ENCODE measurements around the gene VEZT. TPM values are rescaled to one million over a fixed set of nuclear protein-coding genes. Genes with fewer than 3 reads are reported as not detected.
A peak's percentile ranks its signal among the peaks of the same experiment; 100 is the strongest.

Gene VEZT
- total RNA-seq, 2 donors from 2014 or later: 146 to 201 TPM

DNA sequence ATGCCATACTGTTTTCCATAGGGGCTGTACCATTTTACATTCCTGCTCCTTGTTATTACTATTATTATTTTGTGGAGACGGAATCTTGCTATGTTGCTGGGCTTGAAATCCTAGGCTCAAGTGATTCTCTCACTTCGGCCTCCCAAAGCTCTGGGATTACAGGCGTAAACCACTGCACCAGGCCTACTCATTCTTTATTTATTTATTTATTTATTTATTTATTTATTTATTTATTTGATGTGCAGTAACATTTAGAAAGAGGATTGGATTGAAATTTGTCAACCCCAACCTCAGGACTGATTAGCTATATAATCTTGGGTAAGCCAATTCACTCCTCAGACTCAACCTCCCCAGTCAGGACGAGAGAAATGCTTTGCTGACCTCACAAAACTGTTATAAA, 107.9 kb downstream of the VEZT start:
- Mint-ChIP-seq H3K27me3 (ENCODE audit: insufficient read depth) (no peaks in the 10 kb centered on the region), H3K4me3 (no peak overlapping the region), H3K4me1 (peaks cover 34% of the 10 kb centered on the region), H3K36me3 (ENCODE audit: low read depth) (no peaks in the 10 kb centered on the region), H3K9me3 (no peaks in the 10 kb centered on the region), H3K27ac (no peak overlapping the region)
- DNase-seq: no peak
- Histone ChIP-seq H3K36me3 (ENCODE audit: control insufficient read depth, insufficient read depth, low read length) (no peaks in the 10 kb centered on the region), H3K9me3 (ENCODE audit: control insufficient read depth, low read length) (no peaks in the 10 kb centered on the region), H3K9ac (ENCODE audit: extremely low read depth, low read length, poor library complexity, severe bottlenecking) (no peak overlapping the region), H3K4me3 (ENCODE audit: low read length) (no peak overlapping the region), H3K27me3 (ENCODE audit: control insufficient read depth, insufficient read depth, low read length, poor library complexity, severe bottlenecking) (no peaks in the 10 kb centered on the region), H3K27ac (ENCODE audit: low read depth, low read length) (no peak overlapping the region), H3K4me1 (ENCODE audit: control insufficient read depth, insufficient read depth, low read length) (peaks cover 18% of the 10 kb centered on the region)
- 96% methylated on average over 2 of the region's 4 CpGs; no CpG with 5 or more reads in 1 of the 2 experiments for WGBS, 2 experiments (ENCODE audit: insufficient coverage in 1 of 2, insufficient read length in 1 of 2)
- TF ChIP-seq, protein P1, sequence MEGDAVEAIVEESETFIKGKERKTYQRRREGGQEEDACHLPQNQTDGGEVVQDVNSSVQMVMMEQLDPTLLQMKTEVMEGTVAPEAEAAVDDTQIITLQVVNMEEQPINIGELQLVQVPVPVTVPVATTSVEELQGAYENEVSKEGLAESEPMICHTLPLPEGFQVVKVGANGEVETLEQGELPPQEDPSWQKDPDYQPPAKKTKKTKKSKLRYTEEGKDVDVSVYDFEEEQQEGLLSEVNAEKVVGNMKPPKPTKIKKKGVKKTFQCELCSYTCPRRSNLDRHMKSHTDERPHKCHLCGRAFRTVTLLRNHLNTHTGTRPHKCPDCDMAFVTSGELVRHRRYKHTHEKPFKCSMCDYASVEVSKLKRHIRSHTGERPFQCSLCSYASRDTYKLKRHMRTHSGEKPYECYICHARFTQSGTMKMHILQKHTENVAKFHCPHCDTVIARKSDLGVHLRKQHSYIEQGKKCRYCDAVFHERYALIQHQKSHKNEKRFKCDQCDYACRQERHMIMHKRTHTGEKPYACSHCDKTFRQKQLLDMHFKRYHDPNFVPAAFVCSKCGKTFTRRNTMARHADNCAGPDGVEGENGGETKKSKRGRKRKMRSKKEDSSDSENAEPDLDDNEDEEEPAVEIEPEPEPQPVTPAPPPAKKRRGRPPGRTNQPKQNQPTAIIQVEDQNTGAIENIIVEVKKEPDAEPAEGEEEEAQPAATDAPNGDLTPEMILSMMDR (conservative IDR thresholded peaks at IDR 0.05): no peak

DNA sequence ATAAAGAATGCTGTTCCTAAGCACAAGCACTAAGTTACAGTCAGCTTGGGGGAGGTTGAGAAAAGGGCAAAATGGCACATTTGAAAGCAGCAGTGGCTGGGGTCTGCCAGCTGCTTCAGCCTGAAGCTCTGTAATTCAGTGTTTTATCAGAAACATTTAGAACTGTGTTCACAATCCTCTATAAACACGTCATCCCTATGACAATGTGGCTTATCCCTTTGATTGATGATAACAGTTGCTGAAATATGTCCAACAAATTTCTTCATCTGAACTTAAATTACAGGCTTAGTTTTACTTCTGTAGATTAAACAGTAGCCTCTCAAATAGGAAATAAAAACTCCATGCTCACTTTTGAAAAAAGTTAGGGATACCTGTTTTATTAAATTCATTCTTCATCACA, 108.8 kb downstream of the VEZT start:
- Histone ChIP-seq H3K27ac (ENCODE audit: low read depth, low read length) (no peak overlapping the region), H3K4me3 (ENCODE audit: low read length) (no peak overlapping the region), H3K4me1 (ENCODE audit: control insufficient read depth, insufficient read depth, low read length) (peaks cover 12% of the 10 kb centered on the region), H3K27me3 (ENCODE audit: control insufficient read depth, insufficient read depth, low read length, poor library complexity, severe bottlenecking) (no peaks in the 10 kb centered on the region), H3K36me3 (ENCODE audit: control insufficient read depth, insufficient read depth, low read length) (no peaks in the 10 kb centered on the region), H3K9me3 (ENCODE audit: control insufficient read depth, low read length) (no peaks in the 10 kb centered on the region), H3K9ac (ENCODE audit: extremely low read depth, low read length, poor library complexity, severe bottlenecking) (no peak overlapping the region)
- TF ChIP-seq, protein P1 (conservative IDR thresholded peaks at IDR 0.05): no peak
- Mint-ChIP-seq H3K9me3 (no peaks in the 10 kb centered on the region), H3K4me1 (peaks cover 24% of the 10 kb centered on the region), H3K36me3 (ENCODE audit: low read depth) (no peaks in the 10 kb centered on the region), H3K27me3 (ENCODE audit: insufficient read depth) (no peaks in the 10 kb centered on the region), H3K4me3 (no peak overlapping the region), H3K27ac (no peak overlapping the region)
- WGBS, 2 experiments (ENCODE audit: insufficient coverage in 1 of 2, insufficient read length in 1 of 2): 76% methylated on average over 1 of the region's 1 CpG; no CpG with 5 or more reads in 1 of the 2 experiments
- DNase-seq: no peak

DNA sequence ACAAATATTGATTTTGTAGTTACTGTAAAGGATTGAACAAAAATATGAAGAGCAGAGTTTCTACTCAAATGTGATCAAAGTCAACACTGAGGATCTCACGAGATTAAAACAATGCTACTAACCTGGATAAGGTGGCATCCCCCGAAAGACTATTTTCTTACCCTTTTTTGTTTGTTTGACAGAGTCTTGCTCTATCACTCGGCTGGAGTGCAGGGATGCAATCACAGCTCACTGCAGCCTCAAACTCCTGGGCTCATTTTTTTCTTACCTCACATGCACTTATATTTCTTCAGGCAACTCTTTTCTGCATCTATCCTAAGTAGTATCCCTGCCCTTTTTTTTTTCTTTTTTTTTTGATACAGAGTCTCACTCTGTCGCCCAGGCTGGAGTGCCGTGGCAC, 109.2 kb downstream of the VEZT start:
- no peaks in the 10 kb centered on the region for H3K9me3 ChIP-seq (ENCODE audit: control insufficient read depth, low read length)
- H3K9ac ChIP-seq (ENCODE audit: extremely low read depth, low read length, poor library complexity, severe bottlenecking): no peak overlapping the region
- Mint-ChIP-seq H3K4me1 (peaks cover 20% of the 10 kb centered on the region), H3K27me3 (ENCODE audit: insufficient read depth) (no peaks in the 10 kb centered on the region), H3K4me3 (no peak overlapping the region), H3K9me3 (no peaks in the 10 kb centered on the region), H3K36me3 (ENCODE audit: low read depth) (no peaks in the 10 kb centered on the region), H3K27ac (peak overlapping the region; percentile 44)
- no peak overlapping the region for H3K27ac ChIP-seq (ENCODE audit: low read depth, low read length)
- H3K27me3 ChIP-seq (ENCODE audit: control insufficient read depth, insufficient read depth, low read length, poor library complexity, severe bottlenecking): no peaks in the 10 kb centered on the region
- 80 to 87% methylated on average over 3 to 5 of the region's 5 CpGs for WGBS, 2 experiments (ENCODE audit: insufficient coverage in 1 of 2, insufficient read length in 1 of 2)
- H3K4me3 ChIP-seq (ENCODE audit: low read length): no peak overlapping the region
- DNase-seq: no peak
- H3K4me1 ChIP-seq (ENCODE audit: control insufficient read depth, insufficient read depth, low read length): peaks cover 12% of the 10 kb centered on the region
- H3K36me3 ChIP-seq (ENCODE audit: control insufficient read depth, insufficient read depth, low read length): no peaks in the 10 kb centered on the region
- TF ChIP-seq, protein P1 (conservative IDR thresholded peaks at IDR 0.05): no peak

Data from endodermal cell (in vitro differentiated cells).